NCI-H2029 (cell line): ENCODE data around the gene WFDC11.

Source experiments
- DNase-seq: peaks from one replicate; lab custom pipeline; 2025; lab: John Stamatoyannopoulos, UW

WFDC11 gene

DNA sequence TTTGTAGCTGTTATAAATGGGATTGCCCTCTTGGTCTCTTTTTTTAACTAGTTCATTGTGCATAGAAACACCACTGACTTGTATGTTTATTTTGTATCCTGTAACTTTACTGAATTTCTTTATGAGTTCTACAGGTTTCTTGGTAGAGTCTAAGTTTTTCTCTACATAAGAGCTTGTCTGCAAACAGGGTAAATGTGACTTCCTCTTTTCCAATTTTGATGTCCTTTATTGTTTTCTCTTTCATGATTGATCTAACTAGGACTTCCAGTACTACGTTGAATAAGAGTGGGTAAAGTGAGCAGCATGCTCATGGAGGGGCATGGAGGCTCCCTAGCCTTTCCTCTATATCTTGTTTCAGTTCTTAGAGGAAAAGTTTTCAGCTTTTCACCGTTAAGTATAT, 43.5 kb downstream of the WFDC11 start:
- no peak for DNase-seq

DNA sequence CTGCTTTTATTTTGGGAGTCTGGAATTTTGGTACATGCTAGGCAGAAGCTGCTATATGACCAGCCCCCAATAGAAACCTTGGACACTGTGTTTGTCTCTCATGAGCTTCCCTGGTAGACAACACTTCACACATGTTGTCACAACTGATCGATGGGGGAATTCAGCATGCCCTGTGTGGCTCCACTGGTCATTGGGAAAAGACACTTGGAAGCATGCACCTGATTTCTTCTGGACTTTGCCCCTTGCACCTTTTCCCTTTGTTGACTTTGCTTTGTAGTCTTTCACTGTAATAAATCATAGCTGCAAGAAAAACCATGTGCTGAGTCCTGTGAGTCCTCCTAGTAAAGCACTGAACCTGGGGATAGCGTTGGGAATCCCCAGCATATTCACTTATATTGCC, 48.4 kb downstream of the WFDC11 start:
- DNase-seq, result no peak

DNA sequence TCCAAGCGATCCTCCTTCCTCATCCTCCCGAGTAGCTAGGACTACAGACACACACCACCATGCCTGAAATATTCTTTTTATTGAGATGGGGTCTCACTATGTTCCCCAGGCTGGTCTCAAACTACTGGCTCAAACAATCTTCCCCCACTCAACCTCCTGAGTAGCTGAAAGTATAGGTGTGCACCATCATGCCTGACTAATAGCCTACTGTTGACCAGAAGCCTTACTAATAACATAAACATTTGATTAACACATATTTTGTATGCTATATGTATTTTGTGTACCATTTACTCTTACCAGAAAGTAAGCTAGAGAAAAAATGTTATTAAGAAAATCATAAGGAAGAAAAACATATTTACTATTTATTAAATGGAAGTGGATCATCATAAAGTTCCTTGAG, 52.4 kb downstream of the WFDC11 start:
- no peak for DNase-seq

DNA sequence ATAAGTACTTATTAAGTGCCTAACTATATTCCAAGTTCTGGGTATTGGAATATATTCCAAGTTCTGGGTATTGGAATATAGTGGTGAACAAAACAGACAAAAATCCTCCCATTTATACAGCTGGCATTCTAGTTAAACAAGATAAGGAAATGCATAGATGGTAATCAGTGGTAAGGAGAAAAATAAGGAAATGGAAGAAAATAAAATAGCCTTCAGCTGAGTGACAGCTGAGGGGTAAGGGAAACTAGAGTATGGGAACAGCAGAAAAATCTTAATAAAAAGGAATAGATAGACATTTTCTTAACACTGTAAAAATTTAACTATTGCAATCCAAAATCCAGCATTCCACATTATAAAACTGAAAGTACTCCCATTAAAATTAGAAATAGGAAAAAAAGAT, 57.7 kb downstream of the WFDC11 start:
- no peak for DNase-seq

DNA sequence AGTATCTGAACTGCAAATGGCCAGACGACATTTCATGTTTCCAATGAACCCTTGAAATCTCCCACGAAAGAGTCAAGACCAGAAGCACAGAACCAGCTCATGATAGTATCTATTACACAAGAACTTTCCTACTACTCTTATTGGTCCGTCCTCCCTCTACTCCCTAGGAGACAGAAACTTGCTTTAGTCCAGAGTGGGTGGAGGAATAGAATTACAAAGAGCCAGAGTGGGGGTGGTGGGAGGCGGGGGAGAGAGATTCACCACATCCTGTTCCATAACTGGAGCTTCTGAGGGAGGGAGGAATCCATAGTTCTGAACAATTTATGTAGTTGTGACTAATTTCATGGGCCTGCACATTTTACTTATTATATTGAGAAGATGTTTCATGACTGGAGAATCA, 59.0 kb downstream of the WFDC11 start:
- no peak for DNase-seq

DNA sequence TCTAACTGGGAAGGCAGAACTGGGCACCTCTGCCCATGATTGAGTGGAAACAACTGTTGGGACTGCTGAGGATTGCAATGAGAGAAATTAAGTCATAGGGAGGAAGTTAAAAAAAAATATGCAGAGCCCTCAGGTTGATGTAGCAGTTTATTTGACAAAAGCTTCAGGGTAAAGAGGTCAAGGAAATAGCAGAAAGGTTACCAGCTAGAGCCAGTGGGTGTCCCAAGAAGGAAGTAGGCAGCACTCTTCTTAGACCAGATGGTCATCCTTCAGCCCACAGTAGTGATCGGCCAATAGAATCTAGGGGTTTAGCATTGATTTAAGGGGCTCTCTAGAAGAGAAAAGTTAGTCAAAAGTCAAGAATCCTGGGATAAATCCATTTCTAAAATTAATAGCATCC, 62.2 kb downstream of the WFDC11 start:
- DNase-seq, result no peak
